ENCODE results near the gene CCDC148.

- TF ChIP-seq SIN3A (IDR thresholded peaks at IDR 0.05; ENCODE audit: low read depth, low read length) (no peak), MEF2A (IDR thresholded peaks at IDR 0.05; ENCODE audit: insufficient read depth, low read depth, low read length) (no peak), CTCF (IDR thresholded peaks at IDR 0.05 in 2 of 3, conservative IDR thresholded peaks at IDR 0.05 in 1 of 3; ENCODE audit: control insufficient read depth in 2 of 3, extremely low read depth in 1 of 3, insufficient read depth in 1 of 3, low read depth in 3 of 3, low read length in 3 of 3) (no peak), JUND (IDR thresholded peaks at IDR 0.05; ENCODE audit: low read depth, low read length) (no peak), USF2 (IDR thresholded peaks at IDR 0.05; ENCODE audit: borderline replicate concordance, low read depth, low read length) (no peak), MAX (IDR thresholded peaks at IDR 0.05; ENCODE audit: low read depth, low read length) (no peak), ETV6 (conservative IDR thresholded peaks at IDR 0.05 in 1 of 2, IDR thresholded peaks at IDR 0.05 in 1 of 2; ENCODE audit: borderline replicate concordance in 1 of 2, low read depth in 1 of 2) (no peak), FOS (IDR thresholded peaks at IDR 0.05; ENCODE audit: borderline replicate concordance, extremely low read depth, insufficient read length) (no peak), CEBPB (IDR thresholded peaks at IDR 0.05; ENCODE audit: borderline replicate concordance in 1 of 2, low read depth in 2 of 2, low read length in 2 of 2) (no peak), POU2F2 (IDR thresholded peaks at IDR 0.05; ENCODE audit: borderline replicate concordance, low read depth, low read length) (no peak)
Observed at GRCh38 chr2:158131483-158131912, 325.1 kb downstream of the CCDC148 start.
